ENCODE data around the gene MGA. TPM values are rescaled to one million over a fixed set of nuclear protein-coding genes. Genes with fewer than 3 reads are reported as not detected.

Gene MGA
- total RNA-seq, 2 donors from 2014 or later = 25.7 to 36.2 TPM

- no peaks in the 10 kb centered on the region for H3K9me3 Mint-ChIP-seq
- H3K27ac Mint-ChIP-seq = peak overlapping the region; percentile 72 to 93
- no peak for DNase-seq (ENCODE audit: low spot score in 2 of 2)
- ATAC-seq = no peak
- H3K36me3 Mint-ChIP-seq = peaks cover 7 to 8% of the 10 kb centered on the region in 2 donors
Observed at GRCh38 chr15:41804916-41805666, 144.9 kb downstream of the MGA start.

- peak overlapping the region; percentile 19 to 47 for H3K27ac Mint-ChIP-seq
- H3K9me3 Mint-ChIP-seq = no peaks in the 10 kb centered on the region
- H3K36me3 Mint-ChIP-seq = peaks cover under 1 to 6% of the 10 kb centered on the region in 2 donors
- no peak for ATAC-seq
- DNase-seq (ENCODE audit: low spot score in 2 of 2) = no peak
Observed at GRCh38 chr15:41805711-41806110, 145.5 kb downstream of the MGA start.

GRCh38 chr15:41806291-41807181 lies 146.3 kb downstream of the MGA start:
- Mint-ChIP-seq H3K9me3 (no peaks in the 10 kb centered on the region), H3K27ac (peak overlapping the region in 1 of 2 donors; percentile 19), H3K36me3 (no peaks in the 10 kb centered on the region)
- ATAC-seq = no peak
- DNase-seq (ENCODE audit: low spot score in 2 of 2) = no peak

GRCh38 chr15:41809121-41809520 lies 148.9 kb downstream of the MGA start:
- H3K36me3 Mint-ChIP-seq = no peaks in the 10 kb centered on the region
- no peaks in the 10 kb centered on the region for H3K9me3 Mint-ChIP-seq
- no peak for DNase-seq (ENCODE audit: low spot score in 2 of 2)
- peak overlapping the region in 1 of 2 donors; percentile 36 for H3K27ac Mint-ChIP-seq
- no peak for ATAC-seq

GRCh38 chr15:41809526-41810220 lies 149.5 kb downstream of the MGA start:
- ATAC-seq (no peak), DNase-seq (ENCODE audit: low spot score in 2 of 2) (no peak)
- peak overlapping the region in 1 of 2 donors; percentile 36 for H3K27ac Mint-ChIP-seq

GRCh38 chr15:41810651-41811431 lies 150.6 kb downstream of the MGA start:
- Mint-ChIP-seq H3K36me3 (no peaks in the 10 kb centered on the region), H3K27ac (peak overlapping the region in 1 of 2 donors; percentile 24), H3K9me3 (no peaks in the 10 kb centered on the region)
- DNase-seq (ENCODE audit: low spot score in 2 of 2) (no peak), ATAC-seq (peak in 1 of 2 donors; percentile 15)

More at GRCh38 chr15:41809526-41810220, 149.5 kb downstream of the MGA start:
- no peaks in the 10 kb centered on the region for H3K36me3 Mint-ChIP-seq
- no peaks in the 10 kb centered on the region for H3K9me3 Mint-ChIP-seq

GRCh38 chr15:41811432-41812195 lies 151.4 kb downstream of the MGA start:
- Mint-ChIP-seq H3K9me3 (no peaks in the 10 kb centered on the region), H3K36me3 (no peaks in the 10 kb centered on the region), H3K27ac (peak overlapping the region; percentile 24 to 27)
- DNase-seq (ENCODE audit: low spot score in 2 of 2) (peak in 1 of 2 donors; percentile 75), ATAC-seq (peak; percentile 91 to 94)

GRCh38 chr15:41812820-41813375 lies 152.7 kb downstream of the MGA start:
- no peaks in the 10 kb centered on the region for H3K9me3 Mint-ChIP-seq
- H3K27ac Mint-ChIP-seq = peak overlapping the region in 1 of 2 donors; percentile 19
- no peaks in the 10 kb centered on the region for H3K36me3 Mint-ChIP-seq
- ATAC-seq (no peak), DNase-seq (ENCODE audit: low spot score in 2 of 2) (no peak)

GRCh38 chr15:41813426-41813825 lies 153.2 kb downstream of the MGA start:
- no peak for DNase-seq (ENCODE audit: low spot score in 2 of 2)
- H3K27ac Mint-ChIP-seq = peak overlapping the region in 1 of 2 donors; percentile 19
- no peaks in the 10 kb centered on the region for H3K9me3 Mint-ChIP-seq
- no peak for ATAC-seq
- H3K36me3 Mint-ChIP-seq = no peaks in the 10 kb centered on the region

- H3K36me3 Mint-ChIP-seq = no peaks in the 10 kb centered on the region
- no peaks in the 10 kb centered on the region for H3K9me3 Mint-ChIP-seq
- ATAC-seq (no peak), DNase-seq (ENCODE audit: low spot score in 2 of 2) (no peak)
- peak overlapping the region in 1 of 2 donors; percentile 25 for H3K27ac Mint-ChIP-seq
Observed at GRCh38 chr15:41814534-41814933, 154.3 kb downstream of the MGA start.

GRCh38 chr15:41816788-41817187 lies 156.6 kb downstream of the MGA start:
- Mint-ChIP-seq H3K36me3 (no peaks in the 10 kb centered on the region), H3K27ac (peak overlapping the region in 1 of 2 donors; percentile 32)

GRCh38 chr15:41817327-41817726 lies 157.1 kb downstream of the MGA start:
- ATAC-seq (no peak), DNase-seq (ENCODE audit: low spot score in 2 of 2) (no peak)
- H3K9me3 Mint-ChIP-seq = no peaks in the 10 kb centered on the region
- no peak overlapping the region for H3K27ac Mint-ChIP-seq
- H3K36me3 Mint-ChIP-seq = no peaks in the 10 kb centered on the region

More at GRCh38 chr15:41816788-41817187, 156.6 kb downstream of the MGA start:
- no peaks in the 10 kb centered on the region for H3K9me3 Mint-ChIP-seq
- no peak for ATAC-seq
- DNase-seq (ENCODE audit: low spot score in 2 of 2) = no peak

GRCh38 chr15:41817781-41818180 lies 157.6 kb downstream of the MGA start:
- DNase-seq (ENCODE audit: low spot score in 2 of 2) (no peak), ATAC-seq (no peak)
- Mint-ChIP-seq H3K36me3 (no peaks in the 10 kb centered on the region), H3K27ac (peak overlapping the region in 1 of 2 donors; percentile 63), H3K9me3 (no peaks in the 10 kb centered on the region)

- peak overlapping the region; percentile 18 to 58 for H3K27ac Mint-ChIP-seq
Observed at GRCh38 chr15:41819455-41820050, 159.3 kb downstream of the MGA start.

More at GRCh38 chr15:41819455-41820050, 159.3 kb downstream of the MGA start:
- H3K9me3 Mint-ChIP-seq = no peaks in the 10 kb centered on the region
- H3K36me3 Mint-ChIP-seq = no peaks in the 10 kb centered on the region
- ATAC-seq (no peak), DNase-seq (ENCODE audit: low spot score in 2 of 2) (no peak)
